ENCODE data around the gene SPATA2L.

The SPATA2L gene

GRCh38 chr16:89653656-89654295, 47.7 kb downstream of the SPATA2L start:
- no peak for DNase-seq

DNA sequence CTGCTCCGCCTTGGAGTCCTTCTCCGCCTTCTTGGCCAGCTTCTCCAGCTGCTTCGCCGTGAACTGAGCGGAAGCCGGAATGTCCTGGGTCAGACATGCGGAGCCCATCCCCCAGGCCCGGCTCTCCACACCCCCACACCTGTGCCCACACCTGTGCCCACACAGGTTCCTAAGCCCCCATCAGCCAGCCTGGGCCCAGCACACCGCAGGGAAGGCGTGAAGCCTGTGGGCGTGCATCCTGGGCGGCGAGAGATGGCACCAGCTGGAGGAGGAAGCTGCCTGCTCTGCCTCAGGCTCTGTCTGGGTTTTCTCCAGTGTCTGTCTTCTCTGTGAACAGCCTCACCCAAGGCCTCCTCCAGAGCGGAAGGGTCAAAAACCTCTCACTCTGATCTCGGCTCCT, 49.9 kb downstream of the SPATA2L start:
- DNase-seq, result no peak

DNA sequence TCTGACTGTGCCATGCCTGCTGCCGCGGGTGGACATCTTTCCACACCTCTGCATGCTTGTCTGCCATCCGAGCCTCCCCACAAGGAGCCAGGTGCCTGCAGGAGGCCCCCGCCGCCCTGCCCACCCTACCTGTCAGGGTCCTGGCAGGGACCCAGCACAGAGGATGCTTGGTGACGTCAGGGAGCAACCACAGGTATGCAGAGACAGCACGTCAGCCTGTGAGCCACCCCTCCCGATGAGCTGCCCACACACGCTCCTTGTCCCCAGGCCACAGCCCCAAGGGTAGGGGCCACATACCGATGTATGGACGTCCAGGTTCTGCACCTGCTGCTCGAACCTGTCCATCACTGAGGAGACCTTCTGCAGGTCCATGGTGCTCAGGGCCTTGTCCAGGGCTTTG, 54.6 kb downstream of the SPATA2L start:
- DNase-seq, result no peak
